ENCODE measurements around the gene MROH8. TPM values are rescaled to one million over a fixed set of nuclear protein-coding genes. Genes with fewer than 3 reads are reported as not detected.
"Not testable (repeated sequence)": the region's sequence is repeated elsewhere in the genome, so short reads cannot be mapped to it uniquely, and the experiment has no call there.

The MROH8 gene
- polyA plus RNA-seq, 3 donors = 5.9 to 7.8 (median 7.7) TPM

GRCh38 chr20:37119356-37120036 lies 59.9 kb downstream of the MROH8 start:
- no peak for DNase-seq (ENCODE audit: extremely low read depth in 1 of 11, low read depth in 9 of 11, low spot score in 4 of 11)

GRCh38 chr20:37114012-37114411 lies 65.3 kb downstream of the MROH8 start:
- DNase-seq (ENCODE audit: extremely low read depth in 1 of 11, low read depth in 9 of 11, low spot score in 4 of 11) = no peak

GRCh38 chr20:37111926-37112455 lies 67.4 kb downstream of the MROH8 start:
- DNase-seq (ENCODE audit: extremely low read depth in 1 of 11, low read depth in 9 of 11, low spot score in 4 of 11) = no peak

DNA sequence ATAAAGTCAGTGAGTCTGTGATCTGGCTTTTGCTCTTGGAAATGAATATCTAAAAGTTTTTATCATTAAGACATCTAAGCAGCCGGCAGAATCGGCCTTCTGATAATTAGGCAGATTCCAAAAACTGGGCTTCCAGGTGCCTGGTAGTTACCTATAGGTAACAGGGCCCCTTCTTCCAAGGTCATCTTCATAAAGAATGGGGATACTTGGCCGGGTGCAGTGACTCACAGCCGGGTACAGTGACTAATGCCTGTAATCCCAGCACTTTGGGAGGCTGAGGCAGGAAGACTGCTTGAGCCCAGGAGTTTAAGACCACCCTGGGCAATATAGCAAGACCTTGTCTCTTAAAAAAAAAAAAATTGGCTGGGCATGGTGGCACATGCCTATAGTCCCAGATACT lies 70.7 kb downstream of the MROH8 start:
- DNase-seq (ENCODE audit: extremely low read depth in 1 of 11, low read depth in 9 of 11, low spot score in 4 of 11) = no peak

- no peak for DNase-seq (ENCODE audit: extremely low read depth in 1 of 11, low read depth in 9 of 11, low spot score in 4 of 11)
Measured at GRCh38 chr20:37102571-37102970, 76.8 kb downstream of the MROH8 start.

DNA sequence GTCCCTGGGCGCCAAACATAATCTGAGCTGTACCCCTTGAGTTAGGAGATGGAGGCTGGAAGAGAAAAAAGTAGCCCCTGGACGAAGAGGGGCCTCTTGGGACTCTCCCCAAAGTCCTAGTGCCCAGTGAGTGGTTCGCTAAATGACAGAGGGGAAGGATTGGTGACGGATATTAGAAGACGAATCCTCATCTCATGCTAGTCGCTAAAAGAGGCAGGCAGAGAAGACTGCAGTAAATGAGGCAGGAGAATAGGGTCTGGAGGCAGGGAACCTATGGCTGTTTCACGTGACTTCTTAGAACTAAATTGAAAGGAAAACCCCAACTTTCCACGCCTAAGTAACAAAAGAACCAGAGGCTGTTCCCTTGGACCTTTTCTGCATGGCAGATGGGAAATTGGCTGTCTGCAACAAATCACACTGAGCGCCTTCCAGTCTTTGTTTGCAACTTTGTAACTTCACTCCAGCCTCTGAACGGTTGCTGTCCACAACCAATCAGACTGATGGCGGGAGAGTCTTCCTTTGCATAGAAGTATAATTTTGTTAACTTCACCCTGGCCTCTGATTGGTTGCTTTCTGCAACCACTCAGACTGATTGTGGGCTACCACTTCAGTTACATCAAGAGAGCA lies 82.8 kb downstream of the MROH8 start:
- no peak for DNase-seq (ENCODE audit: extremely low read depth in 1 of 11, low read depth in 9 of 11, low spot score in 4 of 11)

DNA sequence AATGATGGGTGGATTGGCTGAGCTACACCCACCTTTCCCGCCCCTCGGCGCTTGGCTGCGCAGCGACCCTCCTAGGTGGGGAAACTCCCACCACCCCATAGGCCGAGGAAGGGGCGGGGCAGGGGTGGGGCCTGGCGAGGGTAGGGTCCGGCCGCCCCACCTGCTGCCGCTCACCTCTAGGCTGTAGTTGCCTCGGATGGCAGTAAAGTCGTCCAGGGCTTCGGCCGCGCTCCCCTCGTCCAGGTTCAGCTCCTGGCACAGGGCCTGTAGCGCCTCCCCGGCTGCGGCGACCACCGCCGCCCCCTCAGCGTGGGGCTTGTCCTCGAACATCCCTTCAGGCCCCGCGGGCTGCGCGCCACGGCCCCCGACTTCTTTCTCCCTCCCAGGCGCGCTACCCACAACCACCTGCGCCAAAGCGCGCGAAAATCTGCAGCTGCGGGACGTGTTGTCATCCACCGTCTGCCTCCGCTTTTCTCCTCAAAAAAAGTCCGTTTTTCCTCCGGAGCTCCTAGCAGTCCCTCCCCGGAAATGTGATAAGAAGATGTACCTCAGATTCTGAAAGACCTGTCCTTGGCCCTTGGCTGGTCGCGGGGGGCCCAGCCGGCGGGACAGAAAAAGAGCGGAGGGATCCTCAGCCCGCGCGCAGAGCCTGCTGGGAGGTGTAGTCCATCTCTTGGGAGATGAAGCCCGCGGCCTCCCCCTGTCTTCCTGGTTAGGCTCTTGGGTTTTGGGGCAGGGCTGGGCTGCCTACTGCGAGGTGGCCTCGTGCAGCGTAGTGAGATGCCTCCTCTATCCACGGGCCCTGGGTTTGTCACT lies 83.5 kb downstream of the MROH8 start, which contains the start of gene RBL1:
Gene RBL1 (minus strand): TSS at position 399 of the 816 bp plus-strand sequence. CDS start 69 bp downstream, at position 330.
- peak; percentile 60 to 92 (median 82) for DNase-seq (ENCODE audit: extremely low read depth in 1 of 11, low read depth in 9 of 11, low spot score in 4 of 11)

GRCh38 chr20:37095108-37095598 lies 84.2 kb downstream of the MROH8 start:
- peak in 1 of 11 donors; percentile 43 for DNase-seq (ENCODE audit: extremely low read depth in 1 of 11, low read depth in 9 of 11, low spot score in 4 of 11)

DNA sequence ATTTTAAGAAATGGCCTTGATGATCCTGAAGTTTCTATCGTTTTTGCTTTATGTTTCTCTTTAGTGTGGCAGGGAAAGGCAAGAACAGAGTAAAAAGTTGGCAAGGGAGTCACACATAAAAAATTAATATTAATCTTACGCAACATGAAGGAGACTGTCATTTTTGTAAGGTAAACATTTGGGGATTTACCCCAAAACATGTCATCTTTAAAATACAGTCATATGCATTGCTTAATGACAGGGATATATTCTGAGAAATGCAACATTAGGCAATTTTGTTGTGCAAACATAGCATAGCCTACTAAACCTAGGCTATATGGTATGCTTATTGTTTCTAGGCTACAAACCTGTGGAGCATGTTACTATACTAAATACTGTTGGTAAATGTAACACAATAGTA lies 88.9 kb downstream of the MROH8 start:
- no peak for DNase-seq (ENCODE audit: extremely low read depth in 1 of 11, low read depth in 9 of 11, low spot score in 4 of 11)

GRCh38 chr20:37081717-37082289 lies 97.5 kb downstream of the MROH8 start:
- no peak for DNase-seq (ENCODE audit: extremely low read depth in 1 of 11, low read depth in 9 of 11, low spot score in 4 of 11)

GRCh38 chr20:37077009-37077408 lies 102.3 kb downstream of the MROH8 start:
- no peak for DNase-seq (ENCODE audit: extremely low read depth in 1 of 11, low read depth in 9 of 11, low spot score in 4 of 11)

DNA sequence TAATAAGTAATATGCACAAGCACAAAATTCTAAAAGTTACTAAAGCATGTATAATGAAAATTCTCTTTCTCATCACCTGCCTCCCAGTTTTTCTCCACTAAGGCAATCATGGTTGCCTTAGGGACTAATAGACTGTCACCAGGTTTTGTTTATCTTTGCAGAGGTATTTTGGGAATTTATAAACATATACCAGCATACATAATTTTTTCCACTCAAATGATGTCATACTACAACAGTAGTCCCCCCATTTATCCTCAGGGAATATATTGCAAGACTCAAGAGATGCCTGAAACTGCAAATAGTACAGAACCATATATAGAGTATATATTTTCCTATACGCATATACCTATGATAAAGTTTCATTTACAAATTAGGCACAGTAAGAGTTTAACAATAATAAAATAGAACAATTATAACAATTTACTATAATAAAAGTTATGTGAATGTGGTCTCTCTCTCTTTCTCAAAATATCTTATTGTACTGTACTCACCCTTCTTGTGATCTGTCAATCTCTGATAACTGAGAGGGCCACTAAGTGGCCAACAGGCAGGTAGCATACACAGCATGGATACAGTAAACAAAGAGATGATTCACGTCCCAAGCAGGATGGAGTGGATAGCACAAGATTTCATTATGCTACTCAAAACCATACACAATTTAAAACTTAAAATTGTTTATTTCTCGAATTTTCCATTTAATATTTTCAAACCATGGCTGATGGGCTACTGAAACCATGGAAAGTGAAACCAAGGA lies 103.2 kb downstream of the MROH8 start:
- no peak for DNase-seq (ENCODE audit: extremely low read depth in 1 of 11, low read depth in 9 of 11, low spot score in 4 of 11)

- no peak for DNase-seq (ENCODE audit: extremely low read depth in 1 of 11, low read depth in 9 of 11, low spot score in 4 of 11)
Measured at GRCh38 chr20:37072293-37073196, 106.8 kb downstream of the MROH8 start.

- no peak for DNase-seq (ENCODE audit: extremely low read depth in 1 of 11, low read depth in 9 of 11, low spot score in 4 of 11)
Measured at GRCh38 chr20:37071481-37071911, 107.9 kb downstream of the MROH8 start.

GRCh38 chr20:37069563-37069962 lies 109.8 kb downstream of the MROH8 start:
- DNase-seq (ENCODE audit: extremely low read depth in 1 of 11, low read depth in 9 of 11, low spot score in 4 of 11) = not testable (repeated sequence)

- no peak for DNase-seq (ENCODE audit: extremely low read depth in 1 of 11, low read depth in 9 of 11, low spot score in 4 of 11)
Measured at GRCh38 chr20:37066168-37066567, 113.2 kb downstream of the MROH8 start.

GRCh38 chr20:37055276-37055675 lies 124.1 kb downstream of the MROH8 start:
- no peak for DNase-seq (ENCODE audit: extremely low read depth in 1 of 11, low read depth in 9 of 11, low spot score in 4 of 11)

Data from renal cortex interstitium (tissue), 11 donors.